AG04450 (cell line): Measurements from ENCODE around the gene ZNF549. TPM values are rescaled to one million over a fixed set of nuclear protein-coding genes. Genes with fewer than 3 reads are reported as not detected.

ENCODE experiments used
- CTCF ChIA-PET: fragments of 300-600, 350-600 bp; formaldehyde crosslinking; extraction: SDS; loops from one replicate; lab custom pipeline; 2022; ENCODE audit warnings: antibody characterized with exemption, inconsistent platforms; lab: Charles Lee
- POLR2A ChIA-PET: fragments of 350-600 bp; formaldehyde crosslinking; extraction: SDS; loops from one replicate; lab custom pipeline; 2021; ENCODE audit warnings: antibody characterized with exemption, inconsistent platforms; lab: Yijun Ruan, JAX
- DNase-seq: peaks from one replicate; pipeline ENCODE4 v3.0.0-alpha.2; 2011; ENCODE audit warnings: low read depth, low spot score
- H3K27ac ChIP-seq: one replicate; pipeline ENCODE4 v1.5.1; 2012; ENCODE audit warnings: low read depth, low read length, control low read depth
- H3K27me3 ChIP-seq: one replicate; pipeline ENCODE4 v1.6.0; 2012; ENCODE audit warnings: low read length; ENCODE audit not compliant: control insufficient read depth, insufficient read depth
- H3K4me3 ChIP-seq: 2 replicates; pipeline ENCODE4 v1.5.1; 2011; ENCODE audit warnings: mild to moderate bottlenecking, low read depth, low read length, control low read depth
- H3K9me3 ChIP-seq: 2 replicates; pipeline ENCODE4 v1.5.1; 2012; ENCODE audit warnings: low read length; ENCODE audit not compliant: control insufficient read depth, insufficient read depth
- polyA plus RNA-seq: library from polyadenylated mRNA; depleted of rRNA; stranded (reverse); fragments of >200 nt; gene quantifications from 2 replicates; pipeline ENCODE4 v1.2.3, GENCODE V29; 2011
- TF ChIP-seq, protein P1 (sequence below): IDR thresholded peaks from 2 replicates; pipeline ENCODE4 v1.5.1; 2011; ENCODE audit warnings: low read depth, low read length, control low read depth, inconsistent platforms

ZNF549 gene
- polyA plus RNA-seq, 1 experiment: 5.8 TPM

GRCh38 chr19:57559404-57560025, 32.4 kb downstream of the ZNF549 start, which contains the start of gene ZNF550:
Gene ZNF550 (minus strand): TSS chr19:57559863. CDS start chr19:57559682, 181 bp downstream.
- peak within 1 kb of the TSS; percentile 81 for H3K27ac ChIP-seq
- H3K27me3 ChIP-seq: no peaks in the 10 kb centered on the region
- ChIA-PET POLR2A (interaction anchor here (0.6 kb wide), 2 partner anchors 211 to 260 kb away, joined by 3 to 4 read pairs; no protein-coding TSS in a partner anchor), CTCF (no interaction called here)
- TF ChIP-seq, protein P1, sequence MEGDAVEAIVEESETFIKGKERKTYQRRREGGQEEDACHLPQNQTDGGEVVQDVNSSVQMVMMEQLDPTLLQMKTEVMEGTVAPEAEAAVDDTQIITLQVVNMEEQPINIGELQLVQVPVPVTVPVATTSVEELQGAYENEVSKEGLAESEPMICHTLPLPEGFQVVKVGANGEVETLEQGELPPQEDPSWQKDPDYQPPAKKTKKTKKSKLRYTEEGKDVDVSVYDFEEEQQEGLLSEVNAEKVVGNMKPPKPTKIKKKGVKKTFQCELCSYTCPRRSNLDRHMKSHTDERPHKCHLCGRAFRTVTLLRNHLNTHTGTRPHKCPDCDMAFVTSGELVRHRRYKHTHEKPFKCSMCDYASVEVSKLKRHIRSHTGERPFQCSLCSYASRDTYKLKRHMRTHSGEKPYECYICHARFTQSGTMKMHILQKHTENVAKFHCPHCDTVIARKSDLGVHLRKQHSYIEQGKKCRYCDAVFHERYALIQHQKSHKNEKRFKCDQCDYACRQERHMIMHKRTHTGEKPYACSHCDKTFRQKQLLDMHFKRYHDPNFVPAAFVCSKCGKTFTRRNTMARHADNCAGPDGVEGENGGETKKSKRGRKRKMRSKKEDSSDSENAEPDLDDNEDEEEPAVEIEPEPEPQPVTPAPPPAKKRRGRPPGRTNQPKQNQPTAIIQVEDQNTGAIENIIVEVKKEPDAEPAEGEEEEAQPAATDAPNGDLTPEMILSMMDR: no peak
- peaks cover 32% of the 10 kb centered on the region for H3K9me3 ChIP-seq
- H3K4me3 ChIP-seq: peak within 1 kb of the TSS; percentile 98
- peak; percentile 53 for DNase-seq

- peak overlapping the region; percentile 81 for H3K27ac ChIP-seq
- peak; percentile 16 for DNase-seq
- H3K9me3 ChIP-seq: peaks cover 30% of the 10 kb centered on the region
- TF ChIP-seq, protein P1: no peak
- peak overlapping the region; percentile 98 for H3K4me3 ChIP-seq
- ChIA-PET POLR2A (interaction anchor here (0.6 kb wide), 2 partner anchors 210 to 830 kb away, joined by 3 to 4 read pairs; no protein-coding TSS in a partner anchor), CTCF (no interaction called here)
- H3K27me3 ChIP-seq: no peaks in the 10 kb centered on the region
Measured at GRCh38 chr19:57560049-57560491, 32.9 kb downstream of the ZNF549 start.

- TF ChIP-seq, protein P1: no peak
- CTCF ChIA-PET: no interaction called here
- POLR2A ChIA-PET: no interaction called here
- peaks cover 46% of the 10 kb centered on the region for H3K9me3 ChIP-seq
- no peak overlapping the region for H3K4me3 ChIP-seq
- DNase-seq: no peak
- H3K27ac ChIP-seq: no peak overlapping the region
- H3K27me3 ChIP-seq: no peaks in the 10 kb centered on the region
Measured at GRCh38 chr19:57563547-57563946, 36.4 kb downstream of the ZNF549 start.

DNA sequence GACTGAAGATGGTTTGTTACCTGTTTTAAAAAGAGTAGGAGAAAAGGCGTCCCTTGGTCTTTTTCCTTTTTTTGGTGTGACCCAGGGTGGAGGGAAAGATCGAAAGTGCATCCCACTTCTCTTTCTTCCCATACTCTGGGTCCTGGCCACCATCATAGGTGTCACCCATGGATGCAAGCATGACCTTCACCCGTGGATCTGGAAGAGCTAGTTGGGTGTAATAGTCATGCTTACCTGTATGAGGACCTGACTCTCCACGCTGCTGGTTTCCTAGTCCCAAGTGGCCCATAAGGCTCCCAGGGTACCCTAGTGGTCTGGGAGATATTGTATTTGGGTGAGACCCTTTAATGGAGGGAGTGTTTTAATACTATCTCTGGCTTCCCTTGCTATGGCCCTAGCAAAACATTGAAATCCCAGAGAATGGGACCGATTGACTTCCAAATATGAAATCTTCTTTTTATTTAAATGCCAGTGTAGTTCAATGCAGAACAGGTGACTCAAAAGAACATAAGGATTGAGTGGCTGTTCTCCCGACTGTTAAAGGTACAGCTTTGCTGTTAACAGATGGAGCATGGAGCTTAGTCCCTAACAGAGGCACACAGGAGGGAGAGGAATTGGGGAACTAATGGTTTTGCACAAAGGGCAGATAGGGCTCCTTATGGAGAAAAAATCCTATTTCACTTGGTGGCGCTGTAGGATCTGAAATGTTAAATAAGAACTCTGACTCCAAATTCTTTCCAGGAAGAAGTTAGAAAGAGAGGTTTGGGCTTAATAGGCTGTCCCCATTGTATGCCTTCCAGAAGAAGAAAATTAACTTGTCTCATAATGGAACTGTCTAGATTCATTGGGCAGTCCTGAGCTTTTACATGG, 39.5 kb downstream of the ZNF549 start:
- no peak for DNase-seq
- peaks cover 63% of the 10 kb centered on the region for H3K9me3 ChIP-seq
- TF ChIP-seq, protein P1: no peak
- H3K4me3 ChIP-seq: no peak overlapping the region
- no peak overlapping the region for H3K27ac ChIP-seq
- ChIA-PET POLR2A (no interaction called here), CTCF (no interaction called here)
- no peaks in the 10 kb centered on the region for H3K27me3 ChIP-seq
